CD4-positive, CD25-positive, alpha-beta regulatory T cell (primary cell): ENCODE measurements around the gene GALNT15. TPM values are rescaled to one million over a fixed set of nuclear protein-coding genes. Genes with fewer than 3 reads are reported as not detected.

Experiments used
- ATAC-seq, 2 donors: fragments of 150-1000 bp; cut with Tn5 transposase; one replicate each; pipeline ENCODE4 v1.10.0; 2021; ENCODE audit warnings: low read depth in 2 of 2, moderate number of reproducible peaks in 2 of 2, moderate library complexity in 1 of 2
- DNase-seq, 3 donors: peaks; one replicate each; pipeline versions ENCODE4 v3.0.0 to v3.0.0-alpha.2; 2012 to 2022; ENCODE audit warnings: mixed read lengths in 1 of 3
- H3K27ac ChIP-seq: one replicate; pipeline ENCODE4 v1.7.0; 2013; ENCODE audit warnings: mild to moderate bottlenecking, low read length; ENCODE audit not compliant: insufficient read depth, poor library complexity, severe bottlenecking
- H3K27me3 ChIP-seq: one replicate; pipeline ENCODE4 v1.7.0; 2013; ENCODE audit warnings: low read length; ENCODE audit not compliant: control insufficient read depth, insufficient read depth
- H3K36me3 ChIP-seq: one replicate; pipeline ENCODE4 v1.7.0; 2013; ENCODE audit warnings: mild to moderate bottlenecking, low read length, moderate library complexity; ENCODE audit not compliant: control insufficient read depth, insufficient read depth
- H3K4me1 ChIP-seq: 2 replicates; pipeline ENCODE4 v1.7.0; 2013; ENCODE audit warnings: mild to moderate bottlenecking, low read length; ENCODE audit not compliant: insufficient read depth, control insufficient read depth, poor library complexity, severe bottlenecking
- H3K4me3 ChIP-seq: one replicate; pipeline ENCODE4 v1.7.0; 2013; ENCODE audit warnings: low read depth, mild to moderate bottlenecking, low read length, moderate library complexity
- H3K9me3 ChIP-seq, 2 experiments: 1 replicate in 1 of 2; 2 replicates in 1 of 2; pipeline ENCODE4 v1.7.0; 2013; ENCODE audit warnings: low read length in 2 of 2, mild to moderate bottlenecking in 1 of 2, moderate library complexity in 1 of 2; ENCODE audit not compliant: control insufficient read depth in 2 of 2
- H3K27ac Mint-ChIP-seq, 3 donors: one replicate each; pipeline ENCODE4 v1.8.0; 2020 to 2022; ENCODE audit warnings: mild to moderate bottlenecking in 3 of 3, mixed read lengths in 3 of 3, moderate library complexity in 2 of 3
- H3K27me3 Mint-ChIP-seq: one replicate; pipeline ENCODE4 v1.8.0; 2022; ENCODE audit warnings: mild to moderate bottlenecking, mixed read lengths
- H3K36me3 Mint-ChIP-seq: one replicate; pipeline ENCODE4 v1.8.0; 2020; ENCODE audit warnings: mixed read lengths
- H3K4me1 Mint-ChIP-seq, 4 donors: one replicate each; pipeline ENCODE4 v1.8.0; 2020 to 2022; ENCODE audit warnings: mixed read lengths in 4 of 4, mild to moderate bottlenecking in 1 of 4
- H3K4me3 Mint-ChIP-seq, 4 donors: one replicate each; pipeline ENCODE4 v1.8.0; 2020 to 2022; ENCODE audit warnings: mild to moderate bottlenecking in 4 of 4, mixed read lengths in 4 of 4, moderate library complexity in 3 of 4
- H3K9me3 Mint-ChIP-seq, 7 donors: one replicate each; pipeline ENCODE4 v1.8.0; 2020 to 2022; ENCODE audit warnings: mixed read lengths in 7 of 7, mild to moderate bottlenecking in 3 of 7, moderate library complexity in 2 of 7
- polyA plus RNA-seq, 4 donors: library from polyadenylated mRNA; unstranded; fragments of 300-500 nt; fragmentation: Illumina TruSeq; gene quantifications; one replicate each; pipeline ENCODE4 v1.2.3, GENCODE V29; 2021
- total RNA-seq: library from RNA; stranded (reverse); gene quantifications from one replicate; pipeline ENCODE4 v1.2.3, GENCODE V29; 2022

The GALNT15 gene
- total and polyA plus RNA-seq, 5 donors from 2014 or later, result not detected

- Histone ChIP-seq H3K36me3 (no peaks in the 10 kb centered on the region), H3K4me1 (peaks cover 5% of the 10 kb centered on the region), H3K9me3 (no peaks in the 10 kb centered on the region), H3K27ac (no peak overlapping the region), H3K27me3 (no peaks in the 10 kb centered on the region), H3K4me3 (no peak overlapping the region)
- Mint-ChIP-seq H3K27me3 (no peaks in the 10 kb centered on the region), H3K27ac (no peak overlapping the region), H3K4me1 (peaks cover 0 to 10% (median 3%) of the 10 kb centered on the region in 4 donors), H3K9me3 (no peaks in the 10 kb centered on the region), H3K36me3 (peaks cover under 1% of the 10 kb centered on the region), H3K4me3 (no peak overlapping the region)
- DNase-seq (no peak), ATAC-seq (no peak)
Measured at GRCh38 chr3:16251316-16252085, 77.0 kb downstream of the GALNT15 start.

DNA sequence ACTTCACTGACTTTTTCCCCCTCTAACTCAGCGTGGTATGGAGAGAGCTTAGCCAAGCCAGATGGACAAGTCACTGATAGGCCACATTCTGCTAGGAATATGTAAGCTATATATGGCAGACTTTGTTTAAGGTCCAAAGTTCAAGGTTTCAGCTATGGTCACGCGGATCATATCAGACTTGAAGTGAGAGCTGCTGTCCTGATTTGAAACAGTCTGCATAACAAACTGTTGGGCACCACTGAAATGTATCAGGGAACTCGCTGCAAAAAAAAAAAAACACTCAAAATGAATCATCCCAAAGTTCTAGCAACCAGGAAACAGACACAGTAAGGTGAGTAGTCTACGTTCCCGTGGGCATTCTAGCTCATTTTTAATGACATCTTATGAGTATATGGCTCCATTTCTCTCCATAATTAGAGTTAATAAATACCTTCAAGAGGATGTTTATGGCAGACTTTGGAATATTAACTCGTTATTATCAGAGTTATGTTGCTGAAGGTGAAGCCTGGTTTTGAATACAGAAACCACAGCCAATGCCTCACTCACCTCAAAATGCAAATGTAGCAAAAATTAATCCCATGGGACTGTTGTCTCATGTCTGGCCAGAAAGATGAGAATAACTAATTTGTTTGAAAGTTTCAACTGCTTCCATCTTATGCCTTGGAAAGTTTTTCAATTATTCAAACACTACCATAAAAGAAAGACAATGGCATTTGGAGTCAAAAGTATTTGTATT lies 77.9 kb downstream of the GALNT15 start:
- Histone ChIP-seq H3K27ac (no peak overlapping the region), H3K4me1 (peaks cover 5% of the 10 kb centered on the region), H3K9me3 (no peaks in the 10 kb centered on the region), H3K36me3 (no peaks in the 10 kb centered on the region), H3K27me3 (no peaks in the 10 kb centered on the region), H3K4me3 (no peak overlapping the region)
- Mint-ChIP-seq H3K27ac (no peak overlapping the region), H3K4me3 (no peak overlapping the region), H3K4me1 (peaks cover 0 to 6% (median 3%) of the 10 kb centered on the region in 4 donors), H3K9me3 (no peaks in the 10 kb centered on the region), H3K27me3 (no peaks in the 10 kb centered on the region), H3K36me3 (peaks cover 5% of the 10 kb centered on the region)
- no peak for ATAC-seq
- no peak for DNase-seq

DNA sequence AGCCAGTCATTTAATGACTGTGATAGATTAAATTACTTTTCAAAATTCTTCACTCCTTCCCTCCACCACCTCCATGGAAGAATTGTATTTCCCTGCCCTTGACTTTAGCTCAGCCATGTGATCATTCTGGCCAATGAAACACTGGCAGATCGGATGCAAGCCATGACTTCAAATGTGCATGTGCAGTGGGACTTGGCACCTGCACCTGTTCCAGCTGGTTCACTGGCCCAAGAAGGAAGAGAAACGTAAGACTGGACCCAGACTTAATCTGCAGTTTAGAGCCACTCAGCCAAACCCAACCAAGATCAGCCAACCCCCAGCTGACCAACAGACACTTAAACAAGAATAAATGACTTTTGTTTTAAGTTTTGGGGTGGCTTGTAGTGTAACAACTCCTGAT lies 78.5 kb downstream of the GALNT15 start:
- no peak overlapping the region for H3K27ac Mint-ChIP-seq
- Histone ChIP-seq H3K9me3 (no peaks in the 10 kb centered on the region), H3K4me1 (no peaks in the 10 kb centered on the region), H3K27ac (no peak overlapping the region), H3K4me3 (no peak overlapping the region), H3K36me3 (no peaks in the 10 kb centered on the region), H3K27me3 (no peaks in the 10 kb centered on the region)
- peaks cover 0 to 6% (median 3%) of the 10 kb centered on the region in 4 donors for H3K4me1 Mint-ChIP-seq
- no peaks in the 10 kb centered on the region for H3K27me3 Mint-ChIP-seq
- no peak overlapping the region for H3K4me3 Mint-ChIP-seq
- ATAC-seq (no peak), DNase-seq (no peak)
- H3K9me3 Mint-ChIP-seq, result no peaks in the 10 kb centered on the region
- peaks cover 5% of the 10 kb centered on the region for H3K36me3 Mint-ChIP-seq

DNA sequence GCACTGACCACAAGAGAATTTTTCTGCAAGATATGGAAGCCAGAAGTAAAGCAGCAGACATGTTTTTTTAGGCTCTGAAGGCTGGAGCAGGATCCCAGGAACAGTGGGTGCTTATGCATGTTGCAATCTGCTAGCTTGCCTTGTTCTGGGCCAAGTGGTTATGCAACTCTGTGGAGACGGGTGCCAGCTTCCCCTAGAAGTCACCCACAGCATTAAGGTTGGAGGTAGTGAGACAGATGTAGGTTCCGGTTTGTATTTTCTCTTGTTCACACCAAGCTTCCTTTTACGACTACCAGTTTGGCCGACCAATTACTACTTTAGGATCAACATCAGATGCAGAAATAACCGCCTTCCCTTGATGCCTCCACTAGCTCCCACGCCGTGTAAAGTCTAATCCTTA lies 79.1 kb downstream of the GALNT15 start:
- Histone ChIP-seq H3K27me3 (no peaks in the 10 kb centered on the region), H3K36me3 (peaks cover 2% of the 10 kb centered on the region), H3K4me3 (no peak overlapping the region), H3K27ac (no peak overlapping the region), H3K4me1 (no peaks in the 10 kb centered on the region), H3K9me3 (no peaks in the 10 kb centered on the region)
- DNase-seq, result no peak
- Mint-ChIP-seq H3K27me3 (no peaks in the 10 kb centered on the region), H3K4me1 (peaks cover 0 to 6% (median 2%) of the 10 kb centered on the region in 4 donors), H3K27ac (no peak overlapping the region), H3K36me3 (peaks cover 5% of the 10 kb centered on the region), H3K4me3 (no peak overlapping the region), H3K9me3 (no peaks in the 10 kb centered on the region)
- ATAC-seq, result no peak

DNA sequence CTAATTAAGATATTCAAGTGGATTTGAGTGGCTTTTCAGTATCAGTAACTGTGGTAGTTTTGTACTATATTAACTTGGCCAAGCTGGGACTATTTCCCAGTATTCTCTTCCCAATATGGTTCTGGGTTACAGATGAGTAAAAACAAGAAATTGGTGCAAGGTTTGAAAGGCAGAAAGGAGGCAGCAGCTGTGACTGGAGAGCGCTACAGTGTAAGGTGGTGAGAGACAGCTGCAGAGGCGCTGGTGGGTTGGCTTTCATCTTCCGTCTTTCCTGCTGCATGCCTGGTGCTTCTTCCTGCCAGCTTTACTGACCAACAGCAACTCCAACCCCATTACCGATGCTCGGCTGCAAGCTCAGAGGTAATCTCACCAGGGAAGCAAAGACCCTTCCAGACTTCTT lies 80.4 kb downstream of the GALNT15 start:
- no peaks in the 10 kb centered on the region for H3K9me3 Mint-ChIP-seq
- Histone ChIP-seq H3K36me3 (peaks cover 7% of the 10 kb centered on the region), H3K4me3 (no peak overlapping the region), H3K27me3 (no peaks in the 10 kb centered on the region), H3K4me1 (no peaks in the 10 kb centered on the region), H3K27ac (no peak overlapping the region), H3K9me3 (no peaks in the 10 kb centered on the region)
- DNase-seq, result peak in 1 of 3 donors; percentile 39
- H3K36me3 Mint-ChIP-seq, result peaks cover 10% of the 10 kb centered on the region
- no peak overlapping the region for H3K4me3 Mint-ChIP-seq
- no peak overlapping the region for H3K27ac Mint-ChIP-seq
- no peak for ATAC-seq
- H3K4me1 Mint-ChIP-seq, result peaks cover 0 to 7% (median 4%) of the 10 kb centered on the region in 4 donors
- no peaks in the 10 kb centered on the region for H3K27me3 Mint-ChIP-seq

- Mint-ChIP-seq H3K9me3 (no peaks in the 10 kb centered on the region), H3K27me3 (no peaks in the 10 kb centered on the region), H3K27ac (no peak overlapping the region), H3K4me3 (no peak overlapping the region), H3K4me1 (peaks cover 0 to 7% (median 4%) of the 10 kb centered on the region in 4 donors), H3K36me3 (peaks cover 12% of the 10 kb centered on the region)
- H3K27me3 ChIP-seq, result no peaks in the 10 kb centered on the region
- ATAC-seq, result no peak
- peak in 1 of 3 donors; percentile 23 for DNase-seq
- no peak overlapping the region for H3K4me3 ChIP-seq
- no peak overlapping the region for H3K27ac ChIP-seq
- no peaks in the 10 kb centered on the region for H3K4me1 ChIP-seq
- no peaks in the 10 kb centered on the region for H3K9me3 ChIP-seq
- peaks cover 12% of the 10 kb centered on the region for H3K36me3 ChIP-seq
Measured at GRCh38 chr3:16255326-16255725, 80.8 kb downstream of the GALNT15 start.

- H3K36me3 Mint-ChIP-seq, result peaks cover 12% of the 10 kb centered on the region
- H3K27me3 Mint-ChIP-seq, result no peaks in the 10 kb centered on the region
- DNase-seq, result no peak
- H3K4me3 Mint-ChIP-seq, result no peak overlapping the region
- Histone ChIP-seq H3K4me3 (no peak overlapping the region), H3K36me3 (peaks cover 15% of the 10 kb centered on the region), H3K27ac (no peak overlapping the region), H3K9me3 (no peaks in the 10 kb centered on the region), H3K27me3 (no peaks in the 10 kb centered on the region), H3K4me1 (no peaks in the 10 kb centered on the region)
- no peak overlapping the region for H3K27ac Mint-ChIP-seq
- no peaks in the 10 kb centered on the region for H3K9me3 Mint-ChIP-seq
- no peak for ATAC-seq
- H3K4me1 Mint-ChIP-seq, result peaks cover 0 to 7% (median 4%) of the 10 kb centered on the region in 4 donors
Measured at GRCh38 chr3:16255726-16256125, 81.2 kb downstream of the GALNT15 start.
